ENCODE data around the gene P2RX7. TPM values are rescaled to one million over a fixed set of nuclear protein-coding genes. Genes with fewer than 3 reads are reported as not detected.

The P2RX7 gene
- polyA plus RNA-seq, 1 of the 3 experiments (the other 2 are of a cell fraction): 0.43 TPM

DNA sequence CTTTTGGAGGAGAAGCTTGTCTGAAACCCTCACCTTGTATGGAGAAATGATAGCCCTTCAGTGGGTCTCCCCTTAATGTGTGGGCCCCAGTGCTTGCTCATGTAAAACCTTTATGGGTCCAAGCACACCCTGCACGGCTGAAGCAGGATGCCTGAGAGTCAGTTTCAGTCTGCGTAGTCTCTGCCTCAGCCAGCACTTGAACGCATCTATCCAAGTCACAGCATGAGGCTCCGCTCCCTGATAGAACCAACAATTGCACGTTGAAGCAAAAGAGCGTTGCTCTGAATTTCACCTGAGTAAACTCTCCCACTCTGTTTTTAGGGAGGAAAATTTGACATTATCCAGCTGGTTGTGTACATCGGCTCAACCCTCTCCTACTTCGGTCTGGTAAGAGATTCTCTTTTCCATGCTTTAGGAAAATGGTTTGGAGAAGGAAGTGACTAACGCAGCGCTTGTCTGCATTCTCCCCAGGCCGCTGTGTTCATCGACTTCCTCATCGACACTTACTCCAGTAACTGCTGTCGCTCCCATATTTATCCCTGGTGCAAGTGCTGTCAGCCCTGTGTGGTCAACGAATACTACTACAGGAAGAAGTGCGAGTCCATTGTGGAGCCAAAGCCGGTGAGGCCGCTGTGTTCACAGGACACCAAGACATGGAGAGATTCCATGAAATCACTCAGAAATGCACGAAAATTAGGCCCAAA is 44.3 kb downstream of the P2RX7 start:
- Histone ChIP-seq H3K4me2 (no peak overlapping the region), H3K36me3 (replicated peaks in 1 of 2; ENCODE audit: control insufficient read depth in 1 of 2, insufficient read depth in 2 of 2, low read length in 1 of 2) (no peaks in the 10 kb centered on the region), H3K9me2 (no peaks in the 10 kb centered on the region), H3K27ac (ENCODE audit: low read depth in 2 of 2, low read length in 1 of 2) (no peak overlapping the region), H3K4me3 (ENCODE audit: low read depth in 2 of 2, low read length in 1 of 2) (no peak overlapping the region), H3K4me1 (ENCODE audit: control insufficient read depth in 1 of 2, insufficient read depth in 2 of 2, low read depth in 1 of 2, low read length in 1 of 2) (no peaks in the 10 kb centered on the region), H4K20me1 (ENCODE audit: insufficient read depth) (no peaks in the 10 kb centered on the region), H2AFZ (ENCODE audit: low read depth) (no peak overlapping the region), H3K9me3 (no peaks in the 10 kb centered on the region), H3K79me2 (ENCODE audit: insufficient read depth) (no peaks in the 10 kb centered on the region), H3K27me3 (ENCODE audit: insufficient read depth) (no peaks in the 10 kb centered on the region), H3K9ac (no peak overlapping the region), H3F3A (replicated peaks; ENCODE audit: insufficient read depth) (no peaks in the 10 kb centered on the region)
- CTCF ChIA-PET: no interaction called here
- no peak for DNase-seq
- TF ChIP-seq USF2 (IDR thresholded peaks at IDR 0.05; ENCODE audit: borderline replicate concordance, low read depth, low read length) (no peak), JUND (IDR thresholded peaks at IDR 0.05) (no peak), ELF1 (IDR thresholded peaks at IDR 0.05) (no peak), MAX (IDR thresholded peaks at IDR 0.05; ENCODE audit: low read depth) (no peak), TCF12 (IDR thresholded peaks at IDR 0.05) (no peak), FOXJ3 (CRISPR knock-in tag; IDR thresholded peaks at IDR 0.05) (no peak), RFX5 (IDR thresholded peaks at IDR 0.05; ENCODE audit: low read length) (no peak), SMC3 (IDR thresholded peaks at IDR 0.05; ENCODE audit: low read depth, low read length) (no peak), RAD21 (IDR thresholded peaks at IDR 0.05; ENCODE audit: low read length) (no peak), FOXM1 (IDR thresholded peaks at IDR 0.05; ENCODE audit: low read depth) (no peak), TAF1 (IDR thresholded peaks at IDR 0.05; ENCODE audit: borderline replicate concordance, low read depth, low read length) (no peak), SIN3A (IDR thresholded peaks at IDR 0.05; ENCODE audit: borderline replicate concordance, low read depth, low read length) (no peak), FOSL2 (IDR thresholded peaks at IDR 0.05; ENCODE audit: borderline replicate concordance, low read depth) (no peak)
- TF ChIP-seq, protein P1, sequence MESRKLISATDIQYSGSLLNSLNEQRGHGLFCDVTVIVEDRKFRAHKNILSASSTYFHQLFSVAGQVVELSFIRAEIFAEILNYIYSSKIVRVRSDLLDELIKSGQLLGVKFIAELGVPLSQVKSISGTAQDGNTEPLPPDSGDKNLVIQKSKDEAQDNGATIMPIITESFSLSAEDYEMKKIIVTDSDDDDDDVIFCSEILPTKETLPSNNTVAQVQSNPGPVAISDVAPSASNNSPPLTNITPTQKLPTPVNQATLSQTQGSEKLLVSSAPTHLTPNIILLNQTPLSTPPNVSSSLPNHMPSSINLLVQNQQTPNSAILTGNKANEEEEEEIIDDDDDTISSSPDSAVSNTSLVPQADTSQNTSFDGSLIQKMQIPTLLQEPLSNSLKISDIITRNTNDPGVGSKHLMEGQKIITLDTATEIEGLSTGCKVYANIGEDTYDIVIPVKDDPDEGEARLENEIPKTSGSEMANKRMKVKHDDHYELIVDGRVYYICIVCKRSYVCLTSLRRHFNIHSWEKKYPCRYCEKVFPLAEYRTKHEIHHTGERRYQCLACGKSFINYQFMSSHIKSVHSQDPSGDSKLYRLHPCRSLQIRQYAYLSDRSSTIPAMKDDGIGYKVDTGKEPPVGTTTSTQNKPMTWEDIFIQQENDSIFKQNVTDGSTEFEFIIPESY (IDR thresholded peaks at IDR 0.05; ENCODE audit: borderline replicate concordance, low read depth): no peak
- POLR2A ChIA-PET: no interaction called here
- WGBS (ENCODE audit: low lambda C conversion rate): 94% methylated on average over 19 of the region's 19 CpGs

- peak; percentile 62 for TF ChIP-seq TCF12 (IDR thresholded peaks at IDR 0.05)
- no peak for TF ChIP-seq EZH2phosphoT487 (IDR thresholded peaks at IDR 0.05; ENCODE audit: borderline replicate concordance, low read depth)
- TF ChIP-seq FOSL2 (IDR thresholded peaks at IDR 0.05; ENCODE audit: borderline replicate concordance, low read depth): peak; percentile 31; the same call in 1 of the 2 replicates
- TF ChIP-seq JUND (IDR thresholded peaks at IDR 0.05): no peak
- TF ChIP-seq, protein P2, sequence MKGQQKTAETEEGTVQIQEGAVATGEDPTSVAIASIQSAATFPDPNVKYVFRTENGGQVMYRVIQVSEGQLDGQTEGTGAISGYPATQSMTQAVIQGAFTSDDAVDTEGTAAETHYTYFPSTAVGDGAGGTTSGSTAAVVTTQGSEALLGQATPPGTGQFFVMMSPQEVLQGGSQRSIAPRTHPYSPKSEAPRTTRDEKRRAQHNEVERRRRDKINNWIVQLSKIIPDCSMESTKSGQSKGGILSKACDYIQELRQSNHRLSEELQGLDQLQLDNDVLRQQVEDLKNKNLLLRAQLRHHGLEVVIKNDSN (IDR thresholded peaks at IDR 0.05; ENCODE audit: borderline replicate concordance, low read depth): no peak
- TF ChIP-seq PBX3 (IDR thresholded peaks at IDR 0.05): peak; percentile 31
- TF ChIP-seq FOXM1 (IDR thresholded peaks at IDR 0.05; ENCODE audit: low read depth): no peak
- TF ChIP-seq RFX5 (IDR thresholded peaks at IDR 0.05; ENCODE audit: low read length): no peak
- TF ChIP-seq, protein P3, sequence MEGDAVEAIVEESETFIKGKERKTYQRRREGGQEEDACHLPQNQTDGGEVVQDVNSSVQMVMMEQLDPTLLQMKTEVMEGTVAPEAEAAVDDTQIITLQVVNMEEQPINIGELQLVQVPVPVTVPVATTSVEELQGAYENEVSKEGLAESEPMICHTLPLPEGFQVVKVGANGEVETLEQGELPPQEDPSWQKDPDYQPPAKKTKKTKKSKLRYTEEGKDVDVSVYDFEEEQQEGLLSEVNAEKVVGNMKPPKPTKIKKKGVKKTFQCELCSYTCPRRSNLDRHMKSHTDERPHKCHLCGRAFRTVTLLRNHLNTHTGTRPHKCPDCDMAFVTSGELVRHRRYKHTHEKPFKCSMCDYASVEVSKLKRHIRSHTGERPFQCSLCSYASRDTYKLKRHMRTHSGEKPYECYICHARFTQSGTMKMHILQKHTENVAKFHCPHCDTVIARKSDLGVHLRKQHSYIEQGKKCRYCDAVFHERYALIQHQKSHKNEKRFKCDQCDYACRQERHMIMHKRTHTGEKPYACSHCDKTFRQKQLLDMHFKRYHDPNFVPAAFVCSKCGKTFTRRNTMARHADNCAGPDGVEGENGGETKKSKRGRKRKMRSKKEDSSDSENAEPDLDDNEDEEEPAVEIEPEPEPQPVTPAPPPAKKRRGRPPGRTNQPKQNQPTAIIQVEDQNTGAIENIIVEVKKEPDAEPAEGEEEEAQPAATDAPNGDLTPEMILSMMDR (IDR thresholded peaks at IDR 0.05): no peak
- Histone ChIP-seq H3K9ac (no peak overlapping the region), H3K27ac (ENCODE audit: low read depth in 2 of 2, low read length in 1 of 2) (no peak overlapping the region), H3K9me2 (no peaks in the 10 kb centered on the region), H3K9me3 (no peaks in the 10 kb centered on the region), H3K36me3 (replicated peaks in 1 of 2; ENCODE audit: control insufficient read depth in 1 of 2, insufficient read depth in 2 of 2, low read length in 1 of 2) (no peaks in the 10 kb centered on the region), H3K4me2 (no peak overlapping the region), H3K4me1 (ENCODE audit: control insufficient read depth in 1 of 2, insufficient read depth in 2 of 2, low read depth in 1 of 2, low read length in 1 of 2) (no peaks in the 10 kb centered on the region; a peak in 1 of 4 replicates), H3K79me2 (ENCODE audit: insufficient read depth) (no peaks in the 10 kb centered on the region), H4K20me1 (ENCODE audit: insufficient read depth) (no peaks in the 10 kb centered on the region), H2AFZ (ENCODE audit: low read depth) (no peak overlapping the region), H3F3A (replicated peaks; ENCODE audit: insufficient read depth) (no peaks in the 10 kb centered on the region), H3K4me3 (ENCODE audit: low read depth in 2 of 2, low read length in 1 of 2) (no peak overlapping the region), H3K27me3 (ENCODE audit: insufficient read depth) (no peaks in the 10 kb centered on the region)
- WGBS (ENCODE audit: low lambda C conversion rate): 52% methylated on average over 3 of the region's 3 CpGs
- CTCF ChIA-PET: no interaction called here
- POLR2A ChIA-PET: no interaction called here
- no peak for DNase-seq
Observed at GRCh38 chr12:121181181-121181580, 48.5 kb downstream of the P2RX7 start.
